ENCODE data around the gene KIF14. TPM values are rescaled to one million over a fixed set of nuclear protein-coding genes. Genes with fewer than 3 reads are reported as not detected.

The KIF14 gene
- total RNA-seq, 1 donor: 13.4 TPM

GRCh38 chr1:200644021-200644420 is 23.5 kb upstream of the KIF14 start:
- no peak for TF ChIP-seq CTCF (IDR thresholded peaks at IDR 0.05; ENCODE audit: insufficient read depth, low read length)
- H3K4me3 ChIP-seq (ENCODE audit: low read depth, low read length): no peak overlapping the region
- no peak for DNase-seq (ENCODE audit: low read depth)

DNA sequence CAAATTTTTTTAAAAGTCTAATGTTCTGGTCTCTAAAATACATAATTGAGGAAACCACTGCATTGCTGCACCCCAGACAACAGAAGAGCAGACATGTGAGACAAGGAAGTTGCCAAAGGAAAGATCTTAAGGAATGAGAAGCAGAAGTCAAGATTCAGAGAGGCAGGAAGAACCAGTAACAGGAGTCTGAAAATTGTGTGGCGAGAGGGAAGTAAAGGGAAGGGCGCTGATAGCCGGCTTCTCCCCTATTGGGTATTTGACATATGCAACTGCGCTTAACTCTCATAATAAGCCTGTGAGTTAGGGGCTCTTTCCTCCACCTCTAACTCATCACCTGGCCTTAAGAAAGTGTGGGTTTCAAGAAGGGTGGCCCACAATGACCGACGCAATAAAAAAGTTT is 21.9 kb upstream of the KIF14 start:
- no peak for TF ChIP-seq CTCF (IDR thresholded peaks at IDR 0.05; ENCODE audit: insufficient read depth, low read length)
- peak; percentile 32 for DNase-seq (ENCODE audit: low read depth)

DNA sequence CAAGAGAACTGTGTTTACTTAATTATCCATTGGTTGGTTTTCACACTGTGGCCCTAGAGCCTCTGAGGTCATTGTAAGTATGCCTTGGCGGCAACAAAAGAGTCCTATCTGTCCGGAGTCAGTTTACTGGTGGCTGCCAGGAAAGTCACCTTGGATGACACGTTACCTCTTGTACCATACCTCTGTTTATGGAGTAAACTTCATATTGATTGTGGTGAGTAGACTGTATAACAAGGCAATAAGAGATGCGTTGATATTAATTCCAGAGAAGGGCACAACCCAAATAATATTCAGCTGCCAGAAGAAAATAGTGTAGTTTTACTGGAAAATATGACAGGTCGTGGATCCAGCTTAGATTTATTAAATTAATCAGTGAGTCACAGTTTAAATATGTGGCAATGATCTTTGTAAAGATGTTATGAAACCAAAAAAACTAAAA is 20.4 kb upstream of the KIF14 start:
- no peak overlapping the region for H3K4me3 ChIP-seq (ENCODE audit: low read depth, low read length)
- peak; percentile 85 for DNase-seq (ENCODE audit: low read depth)
- no peak for TF ChIP-seq CTCF (IDR thresholded peaks at IDR 0.05; ENCODE audit: insufficient read depth, low read length)

More for the DNA sequence above, 21.9 kb upstream of the KIF14 start:
- H3K4me3 ChIP-seq (ENCODE audit: low read depth, low read length): no peak overlapping the region

- no peak overlapping the region for H3K4me3 ChIP-seq (ENCODE audit: low read depth, low read length)
- no peak for TF ChIP-seq CTCF (IDR thresholded peaks at IDR 0.05; ENCODE audit: insufficient read depth, low read length)
Observed at GRCh38 chr1:200640373-200640962, 19.9 kb upstream of the KIF14 start.

GRCh38 chr1:200638073-200638472 is 17.5 kb upstream of the KIF14 start:
- H3K4me3 ChIP-seq (ENCODE audit: low read depth, low read length): no peak overlapping the region
- DNase-seq (ENCODE audit: low read depth): no peak
- peak; percentile 4 for TF ChIP-seq CTCF (IDR thresholded peaks at IDR 0.05; ENCODE audit: insufficient read depth, low read length)

More at GRCh38 chr1:200640373-200640962, 19.9 kb upstream of the KIF14 start:
- DNase-seq (ENCODE audit: low read depth): no peak

DNA sequence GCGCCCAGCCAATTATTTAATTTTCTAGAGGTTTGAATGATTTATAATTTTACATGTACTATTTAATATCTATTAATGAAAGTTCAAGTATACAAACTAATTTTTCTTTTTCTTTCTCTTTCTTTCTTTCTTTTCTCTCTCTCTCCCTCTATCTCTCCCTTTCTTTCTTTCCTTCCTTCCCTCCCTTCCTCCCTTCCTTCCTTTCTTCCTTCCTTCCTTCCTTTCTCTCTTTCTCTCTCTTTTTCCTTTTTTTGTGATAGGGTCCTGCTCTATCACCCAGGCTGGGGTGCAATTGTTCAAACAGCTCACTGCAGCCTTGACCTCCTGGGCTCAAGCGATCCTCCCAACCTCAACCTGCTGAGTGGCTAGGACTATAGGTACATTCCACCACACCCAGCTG is 16.1 kb upstream of the KIF14 start:
- H3K4me3 ChIP-seq (ENCODE audit: low read depth, low read length): no peak overlapping the region
- DNase-seq (ENCODE audit: low read depth): no peak
- no peak for TF ChIP-seq CTCF (IDR thresholded peaks at IDR 0.05; ENCODE audit: insufficient read depth, low read length)
